ENCODE data around the gene CDC20.

GRCh38 chr1:43372172-43372571 lies 13.4 kb downstream of the CDC20 start:
- TF ChIP-seq, protein P1, sequence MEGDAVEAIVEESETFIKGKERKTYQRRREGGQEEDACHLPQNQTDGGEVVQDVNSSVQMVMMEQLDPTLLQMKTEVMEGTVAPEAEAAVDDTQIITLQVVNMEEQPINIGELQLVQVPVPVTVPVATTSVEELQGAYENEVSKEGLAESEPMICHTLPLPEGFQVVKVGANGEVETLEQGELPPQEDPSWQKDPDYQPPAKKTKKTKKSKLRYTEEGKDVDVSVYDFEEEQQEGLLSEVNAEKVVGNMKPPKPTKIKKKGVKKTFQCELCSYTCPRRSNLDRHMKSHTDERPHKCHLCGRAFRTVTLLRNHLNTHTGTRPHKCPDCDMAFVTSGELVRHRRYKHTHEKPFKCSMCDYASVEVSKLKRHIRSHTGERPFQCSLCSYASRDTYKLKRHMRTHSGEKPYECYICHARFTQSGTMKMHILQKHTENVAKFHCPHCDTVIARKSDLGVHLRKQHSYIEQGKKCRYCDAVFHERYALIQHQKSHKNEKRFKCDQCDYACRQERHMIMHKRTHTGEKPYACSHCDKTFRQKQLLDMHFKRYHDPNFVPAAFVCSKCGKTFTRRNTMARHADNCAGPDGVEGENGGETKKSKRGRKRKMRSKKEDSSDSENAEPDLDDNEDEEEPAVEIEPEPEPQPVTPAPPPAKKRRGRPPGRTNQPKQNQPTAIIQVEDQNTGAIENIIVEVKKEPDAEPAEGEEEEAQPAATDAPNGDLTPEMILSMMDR (IDR thresholded peaks at IDR 0.05; ENCODE audit: low read length), result no peak
- no peak for TF ChIP-seq EZH2 (IDR thresholded peaks at IDR 0.05; ENCODE audit: borderline replicate concordance, low read length)

Measured in OCI-LY1 (cell line).